Coronary artery (tissue), 2 donors: ENCODE data around the gene PADI2.

ENCODE experiments used
- DNase-seq: peaks from one replicate; pipeline ENCODE4 v3.0.0-alpha.2; 2017; ENCODE audit warnings: low spot score
- H3K27ac ChIP-seq, 2 donors: fragments of 200-600 bp; sonication (generic); one replicate each; pipeline ENCODE4 v1.5.1; 2016 to 2019
- H3K4me3 ChIP-seq: fragments of 200-600 bp; sonication (generic); 2 replicates; pipeline ENCODE4 v1.5.1; 2016; ENCODE audit warnings: mild to moderate bottlenecking, moderate library complexity
- CTCF ChIP-seq: fragments of 200-600 bp; sonication (generic); IDR thresholded peaks from one replicate; pipeline ENCODE4 v1.5.1; 2019; ENCODE audit warnings: antibody characterized with exemption

The PADI2 gene

GRCh38 chr1:17098446-17099317 is 20.6 kb downstream of the PADI2 start:
- Histone ChIP-seq H3K27ac (no peak overlapping the region), H3K4me3 (no peak overlapping the region)
- DNase-seq = no peak
- TF ChIP-seq CTCF = no peak

- no peak for TF ChIP-seq CTCF
- Histone ChIP-seq H3K4me3 (no peak overlapping the region), H3K27ac (no peak overlapping the region)
- no peak for DNase-seq
These were observed 21.5 kb downstream of the PADI2 start for GRCh38 chr1:17097787-17098186.

GRCh38 chr1:17097147-17097546 is 22.1 kb downstream of the PADI2 start:
- Histone ChIP-seq H3K4me3 (no peak overlapping the region), H3K27ac (no peak overlapping the region)
- TF ChIP-seq CTCF = no peak
- no peak for DNase-seq

GRCh38 chr1:17096584-17096983 is 22.7 kb downstream of the PADI2 start:
- Histone ChIP-seq H3K27ac (no peak overlapping the region), H3K4me3 (no peak overlapping the region)

GRCh38 chr1:17095141-17095540 is 24.1 kb downstream of the PADI2 start:
- no peak overlapping the region for H3K27ac ChIP-seq
- DNase-seq = no peak
- H3K4me3 ChIP-seq = no peak overlapping the region
- no peak for TF ChIP-seq CTCF

More at GRCh38 chr1:17096584-17096983, 22.7 kb downstream of the PADI2 start:
- DNase-seq = no peak
- TF ChIP-seq CTCF = no peak

- no peak overlapping the region for H3K4me3 ChIP-seq
- DNase-seq = no peak
- H3K27ac ChIP-seq = no peak overlapping the region
- TF ChIP-seq CTCF = no peak
These were observed 24.6 kb downstream of the PADI2 start for GRCh38 chr1:17094664-17095063.

GRCh38 chr1:17093822-17094393 is 25.3 kb downstream of the PADI2 start:
- Histone ChIP-seq H3K27ac (no peak overlapping the region), H3K4me3 (no peak overlapping the region)
- no peak for TF ChIP-seq CTCF
- no peak for DNase-seq
